GM21526 (cell line): ENCODE data around the gene PARVG.

Experiments used
- ATAC-seq: cut with Tn5 transposase; IDR thresholded peaks from one replicate; pipeline ENCODE4 v1.9.1; 2021; ENCODE audit warnings: moderate library complexity; ENCODE audit not compliant: unreplicated experiment, low FRiP score

PARVG gene

GRCh38 chr22:44179196-44179988 is 1.3 kb upstream of the PARVG start:
- ATAC-seq, result no peak

- no peak for ATAC-seq
These were observed 578 bp upstream of the PARVG start for GRCh38 chr22:44179989-44180705.

GRCh38 chr22:44181033-44181911 is 547 bp downstream of the PARVG start:
- no peak for ATAC-seq

GRCh38 chr22:44181912-44182587 is 1.3 kb downstream of the PARVG start:
- ATAC-seq, result no peak

- ATAC-seq, result no peak
These were observed 2.0 kb downstream of the PARVG start for GRCh38 chr22:44182588-44183286.

- no peak for ATAC-seq
These were observed 2.5 kb downstream of the PARVG start for GRCh38 chr22:44183287-44183588.

- ATAC-seq, result no peak
These were observed 3.3 kb downstream of the PARVG start for GRCh38 chr22:44184006-44184405.

- no peak for ATAC-seq
These were observed 4.8 kb downstream of the PARVG start for GRCh38 chr22:44185237-44186120.

GRCh38 chr22:44186121-44186510 is 5.4 kb downstream of the PARVG start:
- ATAC-seq, result no peak

GRCh38 chr22:44186737-44187136 is 6.0 kb downstream of the PARVG start:
- ATAC-seq, result no peak

GRCh38 chr22:44187652-44188230 is 7.0 kb downstream of the PARVG start:
- ATAC-seq, result no peak

- ATAC-seq, result no peak
These were observed 7.6 kb downstream of the PARVG start for GRCh38 chr22:44188316-44188715.

- no peak for ATAC-seq
These were observed 8.4 kb downstream of the PARVG start for GRCh38 chr22:44188986-44189630.

- no peak for ATAC-seq
These were observed 9.8 kb downstream of the PARVG start for GRCh38 chr22:44190381-44190976.

- ATAC-seq, result no peak
These were observed 10.3 kb downstream of the PARVG start for GRCh38 chr22:44191036-44191454.

GRCh38 chr22:44192098-44192815 is 11.5 kb downstream of the PARVG start:
- ATAC-seq, result no peak

GRCh38 chr22:44192816-44193534 is 12.2 kb downstream of the PARVG start:
- no peak for ATAC-seq
